ENCODE data around the gene GRB14.
"Not testable (repeated sequence)": the region's sequence is repeated elsewhere in the genome, so short reads cannot be mapped to it uniquely, and the experiment has no call there.

GRB14 gene

GRCh38 chr2:164551519-164551918, 69.8 kb downstream of the GRB14 start:
- TF ChIP-seq TAF1 (IDR thresholded peaks at IDR 0.05; ENCODE audit: borderline replicate concordance, low read depth, low read length) = no peak
- no peak for TF ChIP-seq POLR2A (IDR thresholded peaks at IDR 0.05; ENCODE audit: low read depth, low read length)
- no peak for TF ChIP-seq POLR2AphosphoS5 (IDR thresholded peaks at IDR 0.05; ENCODE audit: low read depth, low read length)
- FAIRE-seq (no peak), DNase-seq (ENCODE audit: insufficient read length) (no peak)

DNA sequence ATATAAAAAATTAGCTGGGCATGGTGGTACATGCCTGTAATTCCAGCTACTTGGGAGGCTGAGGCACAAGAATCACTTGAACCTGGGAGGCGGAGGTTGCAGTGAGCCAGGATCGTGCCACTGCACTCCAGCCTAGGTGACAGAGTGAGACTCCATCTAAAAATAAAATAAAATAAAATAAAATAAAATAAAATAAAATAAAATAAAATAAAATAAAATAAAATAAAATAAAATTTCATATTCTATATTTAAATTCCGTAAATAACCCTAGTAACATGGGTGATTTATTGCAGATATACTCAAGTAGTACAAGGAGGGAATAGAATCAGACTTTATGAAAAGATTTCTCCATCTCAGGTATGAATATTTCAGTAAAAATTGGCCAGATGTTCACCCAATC, 71.6 kb downstream of the GRB14 start:
- DNase-seq (ENCODE audit: insufficient read length); FAIRE-seq: not testable (repeated sequence)

GRCh38 chr2:164545484-164545883, 75.8 kb downstream of the GRB14 start:
- DNase-seq (ENCODE audit: insufficient read length) (no peak), FAIRE-seq (no peak)
- TF ChIP-seq POLR2AphosphoS5 (IDR thresholded peaks at IDR 0.05; ENCODE audit: low read depth, low read length) (no peak), TAF1 (IDR thresholded peaks at IDR 0.05; ENCODE audit: borderline replicate concordance, low read depth, low read length) (no peak), POLR2A (IDR thresholded peaks at IDR 0.05; ENCODE audit: low read depth, low read length) (no peak)

- no peak for FAIRE-seq
- TF ChIP-seq POLR2AphosphoS5 (IDR thresholded peaks at IDR 0.05; ENCODE audit: low read depth, low read length) = no peak
- TF ChIP-seq TAF1 (IDR thresholded peaks at IDR 0.05; ENCODE audit: borderline replicate concordance, low read depth, low read length) = no peak
- no peak for TF ChIP-seq POLR2A (IDR thresholded peaks at IDR 0.05; ENCODE audit: low read depth, low read length)
- no peak for DNase-seq (ENCODE audit: insufficient read length)
Measured at GRCh38 chr2:164542581-164543021, 78.7 kb downstream of the GRB14 start.

GRCh38 chr2:164538240-164538866, 82.9 kb downstream of the GRB14 start:
- TF ChIP-seq TAF1 (IDR thresholded peaks at IDR 0.05; ENCODE audit: borderline replicate concordance, low read depth, low read length) (no peak), POLR2AphosphoS5 (IDR thresholded peaks at IDR 0.05; ENCODE audit: low read depth, low read length) (no peak), POLR2A (IDR thresholded peaks at IDR 0.05; ENCODE audit: low read depth, low read length) (no peak)
- no peak for DNase-seq (ENCODE audit: insufficient read length)
- no peak for FAIRE-seq

DNA sequence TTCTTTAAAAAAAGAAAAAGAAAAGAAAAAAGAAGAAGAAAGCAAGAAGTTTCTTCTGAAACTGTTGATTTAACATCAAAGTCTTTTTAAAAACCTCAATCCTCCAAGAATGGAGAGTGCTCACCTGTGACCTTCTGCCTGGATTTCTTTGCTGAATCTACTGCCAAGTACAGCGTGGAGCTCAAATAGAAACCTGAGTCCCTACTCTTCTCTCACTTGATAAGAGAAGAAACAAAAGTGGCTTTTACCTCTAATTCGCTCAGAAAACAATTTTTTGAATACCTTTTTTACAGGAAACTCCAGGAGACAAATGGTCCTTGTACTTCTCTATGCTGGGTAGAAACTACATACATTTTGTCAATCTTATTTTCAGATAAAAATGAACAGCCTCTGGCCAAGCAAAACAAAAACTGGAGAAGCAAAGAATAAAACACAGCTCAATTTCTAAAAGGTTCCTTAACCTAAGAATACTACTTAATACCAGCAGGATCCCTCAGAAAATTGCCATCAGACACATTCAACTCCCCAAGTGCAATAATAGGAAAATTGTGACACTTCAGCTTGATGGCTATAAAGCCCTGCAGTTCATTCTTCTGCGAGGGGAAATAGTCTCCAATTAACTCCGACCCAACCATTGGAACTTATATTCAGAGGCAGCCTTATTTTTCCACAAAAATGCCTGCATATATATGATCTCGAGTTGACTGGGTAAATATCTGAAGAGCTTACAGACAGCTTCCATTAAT, 85.8 kb downstream of the GRB14 start:
- no peak for TF ChIP-seq POLR2A (IDR thresholded peaks at IDR 0.05; ENCODE audit: low read depth, low read length)
- no peak for TF ChIP-seq TAF1 (IDR thresholded peaks at IDR 0.05; ENCODE audit: borderline replicate concordance, low read depth, low read length)
- TF ChIP-seq POLR2AphosphoS5 (IDR thresholded peaks at IDR 0.05; ENCODE audit: low read depth, low read length) = no peak
- DNase-seq (ENCODE audit: insufficient read length) (no peak), FAIRE-seq (no peak)

GRCh38 chr2:164530464-164530863, 90.8 kb downstream of the GRB14 start:
- DNase-seq (ENCODE audit: insufficient read length) (no peak), FAIRE-seq (no peak)
- TF ChIP-seq POLR2A (IDR thresholded peaks at IDR 0.05; ENCODE audit: low read depth, low read length) (no peak), TAF1 (IDR thresholded peaks at IDR 0.05; ENCODE audit: borderline replicate concordance, low read depth, low read length) (no peak), POLR2AphosphoS5 (IDR thresholded peaks at IDR 0.05; ENCODE audit: low read depth, low read length) (no peak)

DNA sequence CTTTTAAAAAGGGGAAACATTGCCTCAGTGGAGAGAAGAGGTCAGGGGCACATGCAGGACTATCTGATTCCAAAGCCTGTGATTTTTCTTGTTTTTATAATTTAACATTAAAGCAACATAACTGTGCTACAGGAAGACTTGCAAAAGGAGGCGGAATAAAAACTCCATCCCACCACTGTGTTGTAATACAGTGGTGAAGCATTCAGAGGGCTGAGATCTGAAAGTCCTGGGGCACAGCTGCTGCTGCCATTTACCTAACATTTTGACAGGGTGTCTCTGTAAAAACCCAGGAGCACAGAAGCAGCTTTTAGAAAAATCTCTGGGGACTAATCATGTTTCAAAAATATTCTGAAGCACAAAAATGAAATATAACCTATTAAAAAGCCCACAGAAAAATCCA, 97.6 kb downstream of the GRB14 start:
- FAIRE-seq (no peak), DNase-seq (ENCODE audit: insufficient read length) (no peak)
- TF ChIP-seq TAF1 (IDR thresholded peaks at IDR 0.05; ENCODE audit: borderline replicate concordance, low read depth, low read length) = no peak
- TF ChIP-seq POLR2A (IDR thresholded peaks at IDR 0.05; ENCODE audit: low read depth, low read length) = no peak
- TF ChIP-seq POLR2AphosphoS5 (IDR thresholded peaks at IDR 0.05; ENCODE audit: low read depth, low read length) = no peak

- no peak for FAIRE-seq
- DNase-seq (ENCODE audit: insufficient read length) = no peak
- no peak for TF ChIP-seq POLR2AphosphoS5 (IDR thresholded peaks at IDR 0.05; ENCODE audit: low read depth, low read length)
- TF ChIP-seq POLR2A (IDR thresholded peaks at IDR 0.05; ENCODE audit: low read depth, low read length) = no peak
- no peak for TF ChIP-seq TAF1 (IDR thresholded peaks at IDR 0.05; ENCODE audit: borderline replicate concordance, low read depth, low read length)
Measured at GRCh38 chr2:164523009-164523408, 98.3 kb downstream of the GRB14 start.

GRCh38 chr2:164522561-164522981, 98.7 kb downstream of the GRB14 start:
- no peak for DNase-seq (ENCODE audit: insufficient read length)
- no peak for FAIRE-seq
- no peak for TF ChIP-seq POLR2AphosphoS5 (IDR thresholded peaks at IDR 0.05; ENCODE audit: low read depth, low read length)
- no peak for TF ChIP-seq POLR2A (IDR thresholded peaks at IDR 0.05; ENCODE audit: low read depth, low read length)
- no peak for TF ChIP-seq TAF1 (IDR thresholded peaks at IDR 0.05; ENCODE audit: borderline replicate concordance, low read depth, low read length)

GRCh38 chr2:164515734-164516133, 105.5 kb downstream of the GRB14 start:
- FAIRE-seq (no peak), DNase-seq (ENCODE audit: insufficient read length) (no peak)
- TF ChIP-seq POLR2AphosphoS5 (IDR thresholded peaks at IDR 0.05; ENCODE audit: low read depth, low read length) = no peak
- TF ChIP-seq POLR2A (IDR thresholded peaks at IDR 0.05; ENCODE audit: low read depth, low read length) = no peak
- TF ChIP-seq TAF1 (IDR thresholded peaks at IDR 0.05; ENCODE audit: borderline replicate concordance, low read depth, low read length) = no peak

DNA sequence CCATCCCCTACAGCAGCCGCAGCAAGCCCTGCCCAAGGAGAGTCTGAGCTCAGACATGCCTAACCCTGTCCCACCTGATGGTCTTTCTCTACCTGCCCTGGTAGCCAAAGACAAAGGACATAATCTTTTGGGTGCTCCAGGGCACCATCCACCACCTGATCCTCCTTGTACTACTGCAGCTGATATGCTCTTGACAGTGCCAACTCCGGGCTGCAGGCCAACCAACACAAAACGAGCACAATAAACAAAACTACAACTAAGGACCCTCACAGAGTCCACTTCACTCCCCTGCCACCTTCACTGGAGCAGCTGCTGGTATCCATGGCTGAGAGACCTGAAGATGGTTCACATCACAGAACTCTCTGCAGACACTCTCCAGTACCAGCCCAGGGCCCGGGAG, 106.3 kb downstream of the GRB14 start:
- no peak for FAIRE-seq
- TF ChIP-seq POLR2AphosphoS5 (IDR thresholded peaks at IDR 0.05; ENCODE audit: low read depth, low read length) = no peak
- TF ChIP-seq TAF1 (IDR thresholded peaks at IDR 0.05; ENCODE audit: borderline replicate concordance, low read depth, low read length) = no peak
- no peak for TF ChIP-seq POLR2A (IDR thresholded peaks at IDR 0.05; ENCODE audit: low read depth, low read length)
- DNase-seq (ENCODE audit: insufficient read length) = no peak

All from GM12892 (cell line).